Stimulated activated naive B cell treated with anti-CD40 and anti-IgM and Interleukin-4, amounts not matched to agents 10 μg/mL and 1 μg/mL and 100 μg/mL, for 72 hours (primary cell): ENCODE measurements around the gene CD55.
A peak's percentile ranks its signal among the peaks of the same experiment; 100 is the strongest.

Source experiments
- ATAC-seq, 2 donors: fragments of 150-1000 bp; cut with Tn5 transposase; replicated peaks; 2 replicates each; pipeline ENCODE4 v1.10.0; 2021; ENCODE audit warnings: moderate library complexity in 1 of 2
- DNase-seq: peaks from one replicate; pipeline ENCODE4 v3.0.0; 2021
- H3K27ac Mint-ChIP-seq: one replicate; pipeline ENCODE4 v1.8.0; 2022; ENCODE audit warnings: mild to moderate bottlenecking, mixed read lengths
- H3K27me3 Mint-ChIP-seq, 2 donors: one replicate each; pipeline ENCODE4 v1.8.0; 2022; ENCODE audit warnings: mixed read lengths in 2 of 2
- H3K36me3 Mint-ChIP-seq, 2 donors: one replicate each; pipeline ENCODE4 v1.8.0; 2022; ENCODE audit warnings: mixed read lengths in 2 of 2, mild to moderate bottlenecking in 1 of 2
- H3K4me1 Mint-ChIP-seq, 2 donors: one replicate each; pipeline ENCODE4 v1.8.0; 2022; ENCODE audit warnings: mixed read lengths in 2 of 2, mild to moderate bottlenecking in 1 of 2
- H3K4me3 Mint-ChIP-seq, 2 donors: one replicate each; pipeline ENCODE4 v1.8.0; 2022; ENCODE audit warnings: mild to moderate bottlenecking in 2 of 2, mixed read lengths in 2 of 2, moderate library complexity in 1 of 2
- H3K9me3 Mint-ChIP-seq, 2 donors: one replicate each; pipeline ENCODE4 v1.8.0; 2022; ENCODE audit warnings: mixed read lengths in 2 of 2, mild to moderate bottlenecking in 1 of 2

CD55 gene

GRCh38 chr1:207389728-207390464, 68.4 kb downstream of the CD55 start:
- DNase-seq (no peak), ATAC-seq (peak; percentile 53 to 80)
- no peaks in the 10 kb centered on the region for H3K27me3 Mint-ChIP-seq
- H3K9me3 Mint-ChIP-seq = peaks cover 3 to 8% of the 10 kb centered on the region in 2 donors
- H3K4me3 Mint-ChIP-seq = no peak overlapping the region
- peaks cover 0 to 3% of the 10 kb centered on the region in 2 donors for H3K4me1 Mint-ChIP-seq
- no peak overlapping the region for H3K27ac Mint-ChIP-seq
- H3K36me3 Mint-ChIP-seq = peaks cover 5 to 6% of the 10 kb centered on the region in 2 donors

GRCh38 chr1:207393610-207394009, 72.1 kb downstream of the CD55 start:
- Mint-ChIP-seq H3K4me3 (no peak overlapping the region), H3K4me1 (peaks cover 6 to 7% of the 10 kb centered on the region in 2 donors), H3K27ac (no peak overlapping the region), H3K9me3 (peaks cover 0 to 4% of the 10 kb centered on the region in 2 donors), H3K36me3 (no peaks in the 10 kb centered on the region), H3K27me3 (no peaks in the 10 kb centered on the region)
- ATAC-seq = no peak
- no peak for DNase-seq

DNA sequence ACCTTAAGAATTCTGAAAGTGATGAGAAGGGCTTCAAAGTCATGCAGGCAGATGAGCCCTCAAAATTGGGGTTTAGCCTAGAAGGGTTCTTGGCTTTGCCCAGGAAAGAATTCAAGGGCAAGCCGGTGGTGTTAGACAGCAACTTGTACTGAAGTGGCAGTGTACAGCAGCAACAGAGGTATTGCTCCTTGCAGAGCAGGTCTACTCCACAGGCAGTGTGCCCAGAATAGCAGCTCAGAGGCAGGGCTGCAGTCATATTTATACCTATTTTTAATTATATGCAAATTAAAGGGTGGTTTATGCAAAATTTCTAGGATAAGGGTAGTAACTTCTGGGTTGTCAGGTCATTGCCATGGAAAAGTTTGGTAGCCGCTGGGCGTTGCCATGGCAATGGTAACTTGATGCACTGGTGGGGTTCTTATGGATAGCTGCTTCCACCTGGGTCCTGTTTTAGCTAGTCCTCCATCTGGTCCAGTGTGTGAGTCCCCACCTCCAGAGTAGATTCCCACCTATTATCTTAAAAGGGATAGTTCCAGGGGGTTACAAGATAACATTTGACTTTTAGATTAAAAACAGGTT, 74.8 kb downstream of the CD55 start:
- Mint-ChIP-seq H3K27me3 (no peaks in the 10 kb centered on the region), H3K4me1 (peaks cover 6 to 7% of the 10 kb centered on the region in 2 donors), H3K4me3 (no peak overlapping the region), H3K9me3 (peaks cover 0 to 1% of the 10 kb centered on the region in 2 donors), H3K36me3 (peaks cover 0 to 4% of the 10 kb centered on the region in 2 donors), H3K27ac (no peak overlapping the region)
- ATAC-seq (no peak), DNase-seq (no peak)

DNA sequence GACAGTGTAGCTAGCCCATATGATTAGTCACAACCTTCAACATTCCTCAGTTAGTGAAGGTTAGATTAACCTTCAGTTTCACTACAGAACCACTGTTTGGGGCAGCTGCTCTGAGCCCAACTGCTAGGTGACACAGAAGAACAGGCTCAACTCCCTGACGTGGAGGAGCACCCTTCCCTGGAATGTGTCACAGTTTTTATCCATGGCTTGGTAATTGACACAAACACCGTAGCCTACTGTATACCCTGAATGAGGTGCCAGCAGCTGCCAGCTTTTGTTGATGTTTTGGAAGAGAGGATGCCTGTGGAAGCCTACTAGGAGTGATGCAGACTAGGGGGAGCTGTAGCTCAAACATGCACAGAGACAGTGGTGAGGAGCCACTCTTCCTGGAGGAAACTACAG, 76.0 kb downstream of the CD55 start:
- DNase-seq (no peak), ATAC-seq (no peak)
- Mint-ChIP-seq H3K4me3 (no peak overlapping the region), H3K36me3 (peaks cover 0 to 4% of the 10 kb centered on the region in 2 donors), H3K4me1 (peaks cover 3 to 7% of the 10 kb centered on the region in 2 donors), H3K9me3 (peaks cover 0 to 1% of the 10 kb centered on the region in 2 donors), H3K27me3 (no peaks in the 10 kb centered on the region), H3K27ac (no peak overlapping the region)

GRCh38 chr1:207398986-207399385, 77.5 kb downstream of the CD55 start:
- Mint-ChIP-seq H3K36me3 (peaks cover 0 to 4% of the 10 kb centered on the region in 2 donors), H3K27me3 (no peaks in the 10 kb centered on the region), H3K4me3 (no peak overlapping the region), H3K9me3 (peaks cover 0 to 1% of the 10 kb centered on the region in 2 donors), H3K27ac (no peak overlapping the region), H3K4me1 (peaks cover 3 to 7% of the 10 kb centered on the region in 2 donors)
- DNase-seq (no peak), ATAC-seq (no peak)

- no peak overlapping the region for H3K4me3 Mint-ChIP-seq
- peaks cover 0 to 1% of the 10 kb centered on the region in 2 donors for H3K9me3 Mint-ChIP-seq
- H3K27ac Mint-ChIP-seq = no peak overlapping the region
- H3K4me1 Mint-ChIP-seq = peaks cover 7 to 9% of the 10 kb centered on the region in 2 donors
- ATAC-seq (no peak), DNase-seq (no peak)
- no peaks in the 10 kb centered on the region for H3K27me3 Mint-ChIP-seq
- H3K36me3 Mint-ChIP-seq = peaks cover 0 to 4% of the 10 kb centered on the region in 2 donors
These were observed 80.1 kb downstream of the CD55 start for GRCh38 chr1:207401578-207401977.

- Mint-ChIP-seq H3K9me3 (peaks cover 0 to 1% of the 10 kb centered on the region in 2 donors), H3K36me3 (peaks cover 0 to 4% of the 10 kb centered on the region in 2 donors), H3K27ac (no peak overlapping the region), H3K27me3 (no peaks in the 10 kb centered on the region), H3K4me1 (peaks cover 7 to 9% of the 10 kb centered on the region in 2 donors), H3K4me3 (no peak overlapping the region)
- ATAC-seq (no peak), DNase-seq (no peak)
These were observed 81.3 kb downstream of the CD55 start for GRCh38 chr1:207402744-207403143.

- peaks cover 0 to 4% of the 10 kb centered on the region in 2 donors for H3K36me3 Mint-ChIP-seq
- no peak overlapping the region for H3K4me3 Mint-ChIP-seq
- peaks cover 14 to 22% of the 10 kb centered on the region in 2 donors for H3K4me1 Mint-ChIP-seq
- H3K27me3 Mint-ChIP-seq = no peaks in the 10 kb centered on the region
- no peaks in the 10 kb centered on the region for H3K9me3 Mint-ChIP-seq
- DNase-seq = no peak
- peak; percentile 86 to 90 for ATAC-seq
- no peak overlapping the region for H3K27ac Mint-ChIP-seq
These were observed 83.5 kb downstream of the CD55 start for GRCh38 chr1:207404849-207405525.

- no peak overlapping the region for H3K27ac Mint-ChIP-seq
- H3K36me3 Mint-ChIP-seq = peaks cover 0 to 2% of the 10 kb centered on the region in 2 donors
- no peak overlapping the region for H3K4me3 Mint-ChIP-seq
- H3K9me3 Mint-ChIP-seq = no peaks in the 10 kb centered on the region
- H3K27me3 Mint-ChIP-seq = no peaks in the 10 kb centered on the region
- H3K4me1 Mint-ChIP-seq = peaks cover 15 to 24% of the 10 kb centered on the region in 2 donors
- no peak for DNase-seq
- no peak for ATAC-seq
These were observed 84.3 kb downstream of the CD55 start for GRCh38 chr1:207405814-207406213.

DNA sequence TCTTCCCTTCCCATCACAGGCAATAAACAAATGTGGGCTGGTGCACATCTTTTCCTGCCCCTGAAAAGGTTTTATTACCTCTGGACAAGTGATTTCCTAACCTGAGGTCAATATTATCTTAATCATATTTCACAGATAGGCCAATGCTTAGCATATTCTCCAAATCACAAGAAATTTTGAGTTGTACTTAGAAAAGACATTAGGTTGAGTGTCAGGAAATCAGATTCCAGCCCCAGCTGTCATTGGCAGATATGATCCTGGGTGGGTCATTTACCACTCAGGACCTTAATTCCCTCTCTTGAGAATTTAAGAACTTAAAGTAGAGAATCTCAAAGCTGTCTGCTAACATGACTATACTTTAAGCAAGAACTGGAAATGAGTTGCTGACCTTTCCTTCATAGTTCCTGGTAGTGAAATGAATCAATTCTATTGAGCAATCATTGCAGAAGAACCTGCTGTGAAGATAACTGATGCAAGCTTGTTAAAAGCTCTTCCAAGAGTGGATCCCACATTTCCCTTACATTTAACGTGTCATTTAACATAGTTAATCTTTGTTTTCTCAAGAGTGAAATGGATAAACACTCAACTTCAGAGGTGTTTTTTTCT, 86.3 kb downstream of the CD55 start:
- Mint-ChIP-seq H3K27me3 (no peaks in the 10 kb centered on the region), H3K4me1 (peaks cover 27 to 40% of the 10 kb centered on the region in 2 donors), H3K9me3 (peaks cover 0 to 2% of the 10 kb centered on the region in 2 donors), H3K27ac (no peak overlapping the region), H3K36me3 (no peaks in the 10 kb centered on the region), H3K4me3 (no peak overlapping the region)
- ATAC-seq = peak; percentile 57 to 61
- no peak for DNase-seq
